Measurements from ENCODE around the gene HOXA3.

Gene HOXA3

DNA sequence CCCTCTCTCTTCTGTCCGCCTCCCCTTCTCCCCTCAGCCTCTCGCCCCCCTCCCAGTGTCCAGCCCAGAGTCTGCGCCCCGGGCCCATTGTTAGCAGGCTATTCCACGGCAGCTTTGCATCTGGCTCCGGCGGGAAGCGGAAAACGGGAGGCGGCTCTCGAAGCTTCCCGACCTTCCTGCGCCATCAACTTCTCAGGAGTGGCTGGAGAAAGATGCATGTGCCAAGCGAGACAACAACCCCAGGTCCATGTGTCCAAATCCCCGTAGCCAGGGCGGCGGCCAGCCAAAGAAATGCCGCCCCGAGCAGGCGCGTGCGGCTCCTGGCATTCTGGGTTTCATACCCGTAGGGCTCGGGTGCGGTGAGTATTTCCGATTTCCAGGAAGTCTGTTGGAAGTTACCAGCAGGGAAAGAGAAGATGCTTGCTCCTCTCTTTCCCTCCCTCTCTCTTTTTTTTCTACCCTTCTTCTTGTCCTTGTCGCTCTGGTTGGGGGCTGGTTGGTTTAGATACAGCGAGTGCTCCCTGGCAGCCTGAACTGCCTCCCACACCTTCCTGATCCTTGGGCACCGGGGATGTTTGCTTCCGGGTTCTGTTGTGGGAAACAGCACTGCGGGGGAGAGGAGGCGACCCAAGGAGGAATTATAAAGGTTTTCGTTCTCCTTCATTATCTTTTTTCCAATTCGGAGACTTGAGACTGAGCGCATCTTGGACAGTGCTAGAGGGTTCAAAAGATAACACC is 48.7 kb downstream of the HOXA3 start:
- DNase-seq (ENCODE audit: low read depth in 2 of 2): no peak

- DNase-seq (ENCODE audit: low read depth in 2 of 2): no peak
These were observed 49.6 kb downstream of the HOXA3 start, which contains the start of gene HOXA2 for GRCh38 chr7:27102581-27103442. Gene HOXA2, minus strand, starts transcription at chr7:27102683. Its CDS starts 183 bp downstream, at chr7:27102500.

DNA sequence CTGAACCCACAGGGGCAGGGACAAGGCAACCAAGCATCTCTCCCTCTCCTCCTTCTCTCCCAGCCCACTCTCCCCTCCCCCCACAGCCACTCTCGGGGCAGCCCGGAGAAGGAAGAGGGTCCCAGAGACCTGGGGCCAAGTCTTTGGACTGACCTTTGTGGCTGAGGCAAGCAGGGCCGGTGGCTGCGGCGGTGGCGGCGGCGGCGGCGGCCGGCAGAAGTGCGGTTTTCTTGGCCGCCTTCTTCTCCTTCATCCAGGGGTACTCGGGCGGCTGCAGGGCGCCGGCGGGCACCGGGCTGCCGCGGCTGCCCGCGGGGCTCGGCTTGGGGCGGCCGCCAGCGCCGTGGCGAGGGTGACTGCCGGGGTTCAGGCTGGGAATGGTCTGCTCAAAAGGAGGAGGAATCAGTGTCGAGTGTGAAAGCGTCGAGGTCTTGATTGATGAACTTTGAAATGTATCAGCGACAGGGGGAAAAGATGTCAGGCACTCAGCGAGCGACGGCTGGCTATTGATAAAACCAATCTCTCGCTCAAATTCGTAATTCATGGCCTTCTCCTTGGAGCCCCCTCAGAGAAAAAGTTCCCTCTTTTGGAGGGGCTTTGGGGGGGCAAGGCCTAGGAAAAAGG is 50.3 kb downstream of the HOXA3 start:
- no peak for DNase-seq (ENCODE audit: low read depth in 2 of 2)

DNA sequence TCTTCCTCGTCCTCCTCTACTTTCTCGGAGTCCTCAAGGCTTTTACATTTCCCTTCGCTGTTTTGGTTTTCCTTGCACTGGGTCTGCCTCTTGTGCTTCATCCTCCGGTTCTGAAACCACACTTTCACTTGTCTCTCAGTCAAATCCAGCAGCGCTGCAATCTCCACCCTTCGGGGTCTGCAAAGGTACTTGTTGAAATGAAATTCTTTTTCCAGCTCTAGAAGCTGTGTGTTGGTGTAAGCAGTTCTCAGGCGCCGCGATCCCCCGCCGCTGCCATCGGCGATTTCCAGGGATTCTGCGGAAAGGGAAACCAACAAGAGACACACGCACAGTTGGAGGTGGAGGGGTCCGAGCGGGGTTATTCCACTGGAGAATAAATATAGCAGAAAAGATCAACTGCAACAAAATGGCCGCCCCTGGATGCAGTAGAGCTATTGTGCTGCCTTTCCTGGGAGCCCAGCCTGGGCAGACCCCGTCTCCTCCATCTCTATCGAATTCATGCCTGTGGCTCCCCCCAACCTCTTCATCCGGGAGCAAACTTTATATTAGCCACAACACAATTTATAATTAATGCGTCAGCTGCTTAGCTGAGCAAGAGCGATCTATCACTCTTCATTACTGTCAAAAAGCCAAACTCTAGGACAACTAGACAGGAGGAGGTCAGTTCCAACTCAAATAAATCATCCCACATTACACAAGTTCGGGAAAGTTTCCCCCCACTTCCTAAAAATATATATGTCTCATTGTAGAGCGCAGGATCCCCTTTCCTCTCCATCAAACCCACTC is 51.0 kb downstream of the HOXA3 start:
- no peak for DNase-seq (ENCODE audit: low read depth in 2 of 2)

DNA sequence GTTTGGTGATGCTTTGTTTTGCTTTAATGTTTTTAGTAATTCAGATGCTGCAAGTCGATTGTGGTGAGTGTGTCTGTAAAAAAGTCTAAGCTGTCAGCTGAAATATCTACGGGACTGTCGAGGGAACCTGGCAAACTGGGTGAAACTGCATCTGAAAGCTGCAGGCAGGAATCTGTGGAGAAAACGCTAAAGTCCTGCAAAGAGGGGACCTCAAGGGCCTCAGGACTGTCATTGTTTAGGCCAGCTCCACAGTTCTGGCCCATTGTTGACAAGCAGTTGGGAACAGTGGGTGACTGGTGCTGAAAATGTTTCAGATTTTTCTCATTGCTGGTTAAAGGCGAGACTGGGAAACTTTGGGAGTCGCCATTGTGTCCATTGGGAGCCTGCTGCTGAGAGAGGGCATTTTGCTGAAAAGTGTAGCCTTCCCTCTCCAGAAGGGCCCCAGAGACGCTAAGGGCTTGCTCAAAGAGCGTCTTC is 51.7 kb downstream of the HOXA3 start:
- DNase-seq (ENCODE audit: low read depth in 2 of 2): no peak

- DNase-seq (ENCODE audit: low read depth in 2 of 2): no peak
These were observed 52.7 kb downstream of the HOXA3 start for GRCh38 chr7:27099453-27100370.

DNA sequence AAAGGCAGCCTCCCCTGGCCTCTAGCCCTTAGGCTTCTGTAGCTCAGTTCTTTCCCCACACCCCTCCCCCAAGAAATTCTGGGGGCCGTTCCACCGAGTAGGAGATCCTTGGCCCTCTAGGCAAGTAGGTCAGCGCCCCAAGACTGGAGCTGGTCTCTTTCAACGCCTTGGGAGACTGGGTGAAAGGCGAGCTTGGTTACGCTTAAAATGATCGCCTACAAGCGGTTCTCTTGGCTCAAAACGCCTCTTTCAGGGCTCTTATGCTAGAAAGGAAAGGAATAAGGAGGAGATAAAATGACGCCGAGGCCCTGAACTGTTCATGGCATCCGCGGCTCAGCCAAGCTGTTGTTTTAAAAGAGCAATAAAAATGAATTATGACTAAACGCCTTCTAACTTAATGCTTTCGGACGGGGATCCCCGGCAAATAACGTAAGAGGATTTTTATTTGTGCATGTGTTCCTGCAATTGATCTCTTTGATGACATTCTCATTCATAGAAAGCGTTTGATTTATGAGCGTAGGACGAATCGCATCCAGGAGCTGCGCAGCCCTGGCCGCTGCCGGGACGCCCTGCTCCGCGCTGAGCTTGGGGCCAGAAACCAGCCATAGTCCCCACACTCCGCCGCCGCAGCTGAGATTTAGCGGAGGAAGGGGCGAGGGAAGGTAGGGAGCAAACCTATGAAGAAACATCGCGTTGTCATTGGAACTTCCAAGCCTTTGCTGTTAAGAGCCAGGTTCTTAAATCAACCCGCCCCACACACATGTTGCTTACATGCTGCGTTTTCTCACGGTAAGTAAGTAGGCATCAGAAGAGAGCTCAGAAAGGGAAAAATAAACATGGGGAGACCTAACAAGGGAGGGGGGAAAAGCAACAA is 53.6 kb downstream of the HOXA3 start:
- DNase-seq (ENCODE audit: low read depth in 2 of 2): no peak

- DNase-seq (ENCODE audit: low read depth in 2 of 2): no peak
These were observed 54.5 kb downstream of the HOXA3 start for GRCh38 chr7:27097686-27098577.

DNA sequence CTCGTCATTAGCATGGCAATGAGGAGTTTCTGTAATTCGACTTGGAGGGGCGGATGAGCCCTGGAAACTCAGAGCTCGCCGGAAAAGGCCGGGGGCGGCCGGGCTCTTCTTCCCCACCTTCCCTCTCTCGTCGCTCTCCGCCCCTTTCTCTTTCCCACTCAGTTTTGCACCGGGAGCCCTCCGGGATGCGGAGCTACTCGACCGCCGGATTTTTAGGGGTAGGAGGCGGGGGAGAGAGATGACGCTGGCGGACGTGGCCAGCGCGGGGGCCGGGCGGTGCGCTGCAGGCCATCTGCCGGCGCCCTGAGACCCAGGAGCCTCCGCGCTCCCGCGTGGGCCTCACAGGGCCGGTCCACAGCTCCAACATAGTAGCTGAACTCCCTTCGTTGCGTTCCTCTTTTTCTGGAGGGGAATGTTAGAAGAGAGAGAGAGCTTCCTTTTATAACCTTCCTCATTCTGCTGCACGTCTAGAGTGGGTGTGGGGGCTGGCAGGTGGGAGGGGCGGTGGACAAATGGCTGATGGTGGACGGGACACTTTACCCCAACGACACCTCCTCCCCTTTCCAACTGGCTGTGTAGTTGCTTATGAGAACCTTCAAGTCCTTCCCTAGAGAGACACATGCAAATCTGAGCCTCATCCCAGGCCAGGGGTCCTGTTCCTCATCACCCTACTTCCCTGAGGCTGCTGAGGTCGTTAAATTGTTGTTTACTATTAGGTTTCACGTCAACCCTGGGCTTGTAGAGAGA is 55.4 kb downstream of the HOXA3 start:
- no peak for DNase-seq (ENCODE audit: low read depth in 2 of 2)

DNA sequence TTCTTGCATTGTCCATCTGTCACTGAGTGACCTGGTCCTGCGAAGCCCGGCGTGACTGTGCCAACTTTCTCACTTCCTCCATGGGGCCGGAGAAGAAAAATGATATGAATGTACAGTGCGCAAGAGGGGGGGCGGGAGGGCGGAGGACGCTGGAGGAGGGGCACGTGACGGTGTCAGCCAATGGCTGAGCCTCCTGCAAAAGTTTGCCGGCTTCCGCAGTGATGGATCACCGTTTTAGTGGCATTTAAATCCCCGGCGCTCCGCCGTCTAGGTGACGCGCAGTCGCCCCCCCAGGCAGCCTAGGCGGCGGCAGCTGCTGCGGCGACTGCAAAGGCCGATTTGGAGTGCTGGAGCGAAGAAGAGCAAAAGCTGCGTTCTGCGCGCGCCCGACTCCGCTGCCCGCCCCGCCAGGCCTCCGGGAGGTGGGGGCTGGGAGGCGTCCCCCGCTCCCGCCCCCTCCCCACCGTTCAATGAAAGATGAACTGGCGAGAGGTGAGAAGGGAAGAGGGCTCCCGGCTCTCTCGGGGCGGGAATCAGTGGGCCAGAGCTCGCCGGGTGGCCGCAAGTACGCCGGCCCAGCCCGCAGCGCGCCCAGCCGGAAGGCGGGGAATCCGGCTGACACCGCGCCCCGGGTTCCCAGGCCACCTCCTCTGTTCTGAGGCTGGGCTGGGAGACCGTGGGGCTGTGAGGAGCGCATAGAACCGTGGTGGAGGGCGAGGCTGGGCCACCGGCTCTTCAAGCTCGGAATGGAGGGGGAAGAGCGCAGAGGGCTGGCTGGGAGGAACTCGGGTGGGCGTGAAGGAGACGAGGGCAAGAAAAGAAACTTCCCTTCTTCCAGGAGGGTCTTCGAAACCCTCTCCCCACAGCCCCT is 56.3 kb downstream of the HOXA3 start, which contains the start of gene HOXA1:
HOXA1 (minus strand) TSS at position 104 of the 871 bp plus-strand sequence; CDS start at position 16, 88 bp downstream.
- peak; percentile 45 to 56 for DNase-seq (ENCODE audit: low read depth in 2 of 2)

GRCh38 chr7:27095050-27095896 is 57.1 kb downstream of the HOXA3 start:
- no peak for DNase-seq (ENCODE audit: low read depth in 2 of 2)

DNA sequence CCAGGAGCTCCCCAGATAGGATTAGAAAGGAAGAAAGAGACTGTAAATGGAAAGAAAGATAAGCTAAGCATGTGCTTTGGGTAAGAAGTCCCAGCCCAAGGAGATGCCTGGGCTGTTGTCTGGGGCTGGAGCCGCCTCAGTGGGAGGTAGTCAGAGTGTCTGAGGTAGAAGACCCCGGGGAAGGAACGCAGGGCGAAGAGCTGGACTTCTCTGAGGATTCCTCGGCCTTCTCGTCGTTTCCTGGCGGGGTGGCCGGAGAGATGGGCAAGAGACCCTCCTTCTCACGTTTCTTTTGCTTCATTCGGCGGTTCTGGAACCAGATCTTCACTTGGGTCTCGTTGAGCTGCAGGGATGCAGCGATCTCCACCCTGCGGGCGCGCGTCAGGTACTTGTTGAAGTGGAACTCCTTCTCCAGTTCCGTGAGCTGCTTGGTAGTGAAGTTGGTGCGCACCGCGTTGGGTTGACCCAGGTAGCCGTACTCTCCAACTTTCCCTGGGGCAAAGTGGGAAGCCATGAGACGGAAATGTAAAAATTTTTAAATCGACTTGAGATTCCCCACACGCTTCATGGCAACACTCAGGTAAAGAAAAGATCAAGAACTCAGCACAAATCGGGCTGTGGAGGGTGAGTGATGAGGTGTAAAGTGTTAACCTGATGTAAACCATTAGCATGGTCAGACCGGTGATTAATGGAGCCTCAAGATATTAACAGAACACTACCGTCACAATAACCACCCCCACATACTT is 57.9 kb downstream of the HOXA3 start:
- no peak for DNase-seq (ENCODE audit: low read depth in 2 of 2)

DNA sequence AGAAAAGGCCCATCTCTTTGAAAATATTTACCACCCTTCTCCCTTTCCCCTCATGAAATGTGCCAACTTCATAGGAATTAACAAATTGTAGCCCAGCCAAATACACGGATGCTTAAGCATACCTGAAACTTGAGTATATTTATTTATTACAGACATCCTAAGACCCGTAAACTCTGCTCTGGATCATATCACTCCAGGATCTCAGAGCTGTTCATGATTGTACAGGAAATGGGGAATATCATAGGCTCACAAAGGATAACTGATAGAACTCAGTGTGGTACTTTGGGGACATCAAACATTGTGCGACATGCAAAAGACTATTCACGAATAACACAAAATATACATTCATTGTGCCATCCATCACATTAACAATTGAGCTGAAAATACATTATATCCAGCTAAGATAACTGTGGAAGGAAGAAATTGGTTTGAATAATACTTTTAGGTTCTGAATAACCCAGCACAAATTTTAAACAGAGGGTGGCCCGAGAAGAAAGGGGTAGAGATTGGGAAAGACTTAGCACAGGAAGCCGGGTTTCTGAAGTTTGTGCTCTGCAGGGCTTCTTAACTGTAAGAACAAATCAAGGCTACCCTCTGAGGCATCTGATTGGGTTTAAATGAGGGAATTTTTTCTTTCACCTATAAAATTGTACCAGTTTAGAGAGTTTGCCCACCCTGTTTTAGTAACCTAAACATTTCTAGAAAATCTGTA is 59.0 kb downstream of the HOXA3 start:
- no peak for DNase-seq (ENCODE audit: low read depth in 2 of 2)

- DNase-seq (ENCODE audit: low read depth in 2 of 2): no peak
These were observed 59.6 kb downstream of the HOXA3 start for GRCh38 chr7:27092819-27093110.

Measured in stimulated activated CD8-positive, alpha-beta memory T cell treated with anti-CD3 and anti-CD28 coated beads, Interleukin-2, amount 100 ng/mL, for 1 hour (primary cell).